ENCODE data around the gene NCEH1. TPM values are rescaled to one million over a fixed set of nuclear protein-coding genes. Genes with fewer than 3 reads are reported as not detected.

NCEH1 gene
- total RNA-seq, 2 experiments from 2014 or later, result 0.33 to 0.50 TPM

DNA sequence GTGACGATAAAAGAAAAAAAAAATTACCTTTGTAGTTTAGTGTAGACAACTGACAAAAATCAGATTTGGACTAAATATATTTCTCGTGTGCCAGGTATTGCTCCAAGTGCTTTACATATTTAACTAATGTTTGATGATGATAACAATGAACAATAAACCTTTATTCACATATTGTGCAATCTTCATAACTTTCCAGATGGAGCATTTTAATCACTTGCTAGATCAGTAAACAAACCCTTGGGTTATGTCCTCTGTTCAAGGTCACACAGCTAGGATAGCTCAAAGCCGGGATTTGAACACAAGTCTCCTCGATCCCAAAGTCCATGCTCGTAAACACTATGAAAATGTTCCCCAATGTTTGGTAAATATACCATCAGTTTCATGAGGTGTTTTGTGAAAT is 14.5 kb downstream of the NCEH1 start:
- Histone ChIP-seq H3K27me3 (ENCODE audit: control insufficient read depth in 1 of 2, insufficient read depth in 2 of 2, low read length in 2 of 2) (no peaks in the 10 kb centered on the region), H3K36me3 (ENCODE audit: insufficient read depth, low read length) (no peaks in the 10 kb centered on the region), H3K4me3 (ENCODE audit: low read length) (no peak overlapping the region), H3K27ac (ENCODE audit: low read depth in 1 of 2, low read length in 2 of 2) (no peak overlapping the region), H3K4me1 (ENCODE audit: insufficient read depth, low read length) (no peaks in the 10 kb centered on the region), H3K9me3 (ENCODE audit: control insufficient read depth in 1 of 2, insufficient read depth in 1 of 2, low read length in 2 of 2) (no peaks in the 10 kb centered on the region)
- ChIA-PET POLR2A (no interaction called here), CTCF (interaction anchor here (0.9 kb wide), 1 partner anchor 23 kb away, joined by 3 read pairs; no protein-coding TSS in a partner anchor)
- intact Hi-C loops (cut with DNase I, micrococcal nuclease), result no loop called here
- no peak overlapping the region for H3K4me3 Mint-ChIP-seq
- no peaks in the 10 kb centered on the region for H3K9me3 Mint-ChIP-seq
- TF ChIP-seq CTCF (IDR thresholded peaks at IDR 0.05), result no peak
- no peaks in the 10 kb centered on the region for H3K27me3 Mint-ChIP-seq
- no peaks in the 10 kb centered on the region for H3K36me3 Mint-ChIP-seq (ENCODE audit: low read depth)
- no peak for ATAC-seq (ENCODE audit: poor library complexity)
- H3K27ac Mint-ChIP-seq, result no peak overlapping the region
- DNase-seq, result no peak
- H3K4me1 Mint-ChIP-seq (ENCODE audit: low read depth), result peaks cover 8% of the 10 kb centered on the region

DNA sequence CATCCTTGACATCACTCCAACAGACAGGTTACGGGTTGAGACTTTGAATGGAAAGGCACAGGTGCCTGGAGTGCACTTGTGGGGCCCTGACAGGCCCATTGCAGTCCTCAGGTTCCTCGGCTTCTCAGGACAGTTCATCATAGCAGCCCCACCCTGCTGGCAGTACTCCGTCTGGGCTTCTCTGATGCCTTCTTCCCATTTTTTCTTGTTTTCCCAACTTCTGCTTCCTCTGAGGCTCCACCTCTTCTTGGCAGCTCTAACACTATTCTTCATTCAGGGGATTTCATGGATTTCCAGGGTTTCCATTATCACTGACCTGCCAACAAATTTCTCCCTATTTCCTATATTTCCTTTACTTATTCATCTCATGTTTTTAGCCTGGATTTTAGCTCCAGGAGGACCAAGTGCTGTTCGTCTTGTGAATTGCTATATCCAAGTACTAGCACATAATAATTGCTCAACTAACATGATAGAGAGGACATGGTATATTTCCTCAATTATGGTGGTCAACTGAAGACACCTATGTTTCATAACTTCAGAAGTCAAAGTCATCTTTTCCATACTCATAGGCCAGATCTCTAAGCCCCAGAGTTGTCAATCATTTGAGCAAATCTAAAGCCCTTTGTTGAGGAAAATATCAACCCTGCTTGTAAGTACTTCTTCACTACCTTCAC is 16.2 kb downstream of the NCEH1 start:
- H3K4me1 Mint-ChIP-seq (ENCODE audit: low read depth), result peaks cover 8% of the 10 kb centered on the region
- POLR2A ChIA-PET, result no interaction called here
- Histone ChIP-seq H3K4me1 (ENCODE audit: insufficient read depth, low read length) (no peaks in the 10 kb centered on the region), H3K4me3 (ENCODE audit: low read length) (no peak overlapping the region), H3K27ac (ENCODE audit: low read depth in 1 of 2, low read length in 2 of 2) (no peak overlapping the region), H3K27me3 (ENCODE audit: control insufficient read depth in 1 of 2, insufficient read depth in 2 of 2, low read length in 2 of 2) (no peaks in the 10 kb centered on the region), H3K9me3 (ENCODE audit: control insufficient read depth in 1 of 2, insufficient read depth in 1 of 2, low read length in 2 of 2) (no peaks in the 10 kb centered on the region), H3K36me3 (ENCODE audit: insufficient read depth, low read length) (no peaks in the 10 kb centered on the region)
- H3K9me3 Mint-ChIP-seq, result no peaks in the 10 kb centered on the region
- intact Hi-C loops (cut with DNase I, micrococcal nuclease), result no loop called here
- no peak for TF ChIP-seq CTCF (IDR thresholded peaks at IDR 0.05)
- DNase-seq (no peak), ATAC-seq (ENCODE audit: poor library complexity) (no peak)
- CTCF ChIA-PET, result no interaction called here
- no peak overlapping the region for H3K4me3 Mint-ChIP-seq
- H3K27ac Mint-ChIP-seq, result no peak overlapping the region
- H3K27me3 Mint-ChIP-seq, result no peaks in the 10 kb centered on the region
- no peaks in the 10 kb centered on the region for H3K36me3 Mint-ChIP-seq (ENCODE audit: low read depth)

GRCh38 chr3:172692751-172693338 is 18.0 kb downstream of the NCEH1 start:
- CTCF ChIA-PET, result no interaction called here
- Histone ChIP-seq H3K36me3 (ENCODE audit: insufficient read depth, low read length) (no peaks in the 10 kb centered on the region), H3K27me3 (ENCODE audit: control insufficient read depth in 1 of 2, insufficient read depth in 2 of 2, low read length in 2 of 2) (no peaks in the 10 kb centered on the region), H3K4me1 (ENCODE audit: insufficient read depth, low read length) (no peaks in the 10 kb centered on the region), H3K27ac (ENCODE audit: low read depth in 1 of 2, low read length in 2 of 2) (no peak overlapping the region), H3K4me3 (ENCODE audit: low read length) (no peak overlapping the region), H3K9me3 (ENCODE audit: control insufficient read depth in 1 of 2, insufficient read depth in 1 of 2, low read length in 2 of 2) (no peaks in the 10 kb centered on the region)
- Mint-ChIP-seq H3K9me3 (no peaks in the 10 kb centered on the region), H3K27ac (no peak overlapping the region), H3K36me3 (ENCODE audit: low read depth) (no peaks in the 10 kb centered on the region), H3K4me1 (ENCODE audit: low read depth) (peaks cover 8% of the 10 kb centered on the region), H3K4me3 (no peak overlapping the region), H3K27me3 (no peaks in the 10 kb centered on the region)
- intact Hi-C loops (cut with DNase I, micrococcal nuclease), result no loop called here
- POLR2A ChIA-PET, result no interaction called here
- TF ChIP-seq CTCF (IDR thresholded peaks at IDR 0.05), result no peak
- DNase-seq (no peak), ATAC-seq (ENCODE audit: poor library complexity) (no peak)
